ENCODE data around the gene BFAR. TPM values are rescaled to one million over a fixed set of nuclear protein-coding genes. Genes with fewer than 3 reads are reported as not detected.

The BFAR gene
- total and polyA plus RNA-seq, 9 of the 15 experiments (the other 6 are each of a cell fraction or from before 2014, with no cell fraction given) = 45.0 to 82.6 (median 60.4) TPM

DNA sequence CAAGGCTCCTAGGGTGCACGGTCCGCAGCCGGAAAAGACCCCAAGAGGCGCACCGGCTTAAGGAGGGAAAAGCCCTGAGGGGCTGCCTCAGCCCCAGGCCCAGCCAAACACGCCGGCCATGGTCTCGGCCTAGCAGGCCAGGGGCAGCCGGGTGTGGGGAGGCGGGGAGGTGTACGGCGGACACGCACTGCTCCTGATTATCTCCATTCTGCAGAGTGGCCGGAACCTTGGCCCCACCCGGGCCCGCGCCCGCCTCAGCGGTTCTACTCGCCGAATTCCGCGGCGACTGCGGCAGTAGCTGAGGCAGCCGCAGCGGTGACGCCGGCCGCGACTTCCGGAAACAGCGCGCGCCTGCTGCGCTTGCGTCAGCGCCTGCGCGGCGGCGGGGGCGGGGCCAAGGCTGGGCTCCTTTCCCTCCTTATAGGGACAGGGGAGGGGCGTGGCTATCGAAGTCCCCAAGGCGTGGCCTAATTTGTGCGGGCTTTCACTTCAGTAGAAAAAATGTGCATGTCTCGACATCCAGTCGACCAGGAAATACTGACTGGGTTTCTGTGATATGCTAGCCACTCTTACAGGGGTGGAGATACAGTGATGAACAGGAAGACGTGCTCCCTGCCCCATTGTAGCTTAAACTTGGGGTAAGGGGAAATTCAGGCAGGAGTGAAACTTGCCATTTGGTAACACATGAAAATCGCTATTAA lies 2.7 kb upstream of the BFAR start, which contains the start of gene PARN (continued):
- TF ChIP-seq, protein P1, sequence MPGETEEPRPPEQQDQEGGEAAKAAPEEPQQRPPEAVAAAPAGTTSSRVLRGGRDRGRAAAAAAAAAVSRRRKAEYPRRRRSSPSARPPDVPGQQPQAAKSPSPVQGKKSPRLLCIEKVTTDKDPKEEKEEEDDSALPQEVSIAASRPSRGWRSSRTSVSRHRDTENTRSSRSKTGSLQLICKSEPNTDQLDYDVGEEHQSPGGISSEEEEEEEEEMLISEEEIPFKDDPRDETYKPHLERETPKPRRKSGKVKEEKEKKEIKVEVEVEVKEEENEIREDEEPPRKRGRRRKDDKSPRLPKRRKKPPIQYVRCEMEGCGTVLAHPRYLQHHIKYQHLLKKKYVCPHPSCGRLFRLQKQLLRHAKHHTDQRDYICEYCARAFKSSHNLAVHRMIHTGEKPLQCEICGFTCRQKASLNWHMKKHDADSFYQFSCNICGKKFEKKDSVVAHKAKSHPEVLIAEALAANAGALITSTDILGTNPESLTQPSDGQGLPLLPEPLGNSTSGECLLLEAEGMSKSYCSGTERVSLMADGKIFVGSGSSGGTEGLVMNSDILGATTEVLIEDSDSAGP (CRISPR knock-in tag; IDR thresholded peaks at IDR 0.05) = no peak
- TF ChIP-seq ZFPM2 (CRISPR knock-in tag; IDR thresholded peaks at IDR 0.05) (no peak), ZBTB17 (CRISPR knock-in tag; IDR thresholded peaks at IDR 0.05) (no peak; the same call in 1 of the 2 replicates), ZNF311 (CRISPR knock-in tag; IDR thresholded peaks at IDR 0.05) (no peak), ATF7 (IDR thresholded peaks at IDR 0.05) (peak; percentile 89), PCBP2 (IDR thresholded peaks at IDR 0.05; ENCODE audit: low read depth, low read length, poor library complexity, severe bottlenecking) (no peak), CSDE1 (IDR thresholded peaks at IDR 0.05) (no peak), FOXK2 (conservative IDR thresholded peaks at IDR 0.05 in 1 of 2, IDR thresholded peaks at IDR 0.05 in 1 of 2; ENCODE audit: low read depth in 2 of 2) (peak; percentile 93 to 96), CBX5 (IDR thresholded peaks at IDR 0.05; ENCODE audit: borderline replicate concordance, low read depth) (no peak), ZNF778 (CRISPR knock-in tag; IDR thresholded peaks at IDR 0.05) (no peak), PRMT5 (CRISPR knock-in tag; IDR thresholded peaks at IDR 0.05) (0 out of 2 replicates have a peak, but pooled peaks have one; percentile 13), CBX1 (IDR thresholded peaks at IDR 0.05; ENCODE audit: low read depth) (peak; percentile 82; the same call in 1 of the 2 replicates), GTF2A2 (tag; IDR thresholded peaks at IDR 0.05) (no peak), COPS2 (conservative IDR thresholded peaks at IDR 0.05) (no peak), ZSCAN29 (IDR thresholded peaks at IDR 0.05) (0 out of 2 replicates have a peak, but pooled peaks have one; percentile 45), ZBTB8A (IDR thresholded peaks at IDR 0.05; ENCODE audit: partially characterized antibody) (no peak), ZNF76 (CRISPR knock-in tag; IDR thresholded peaks at IDR 0.05; ENCODE audit: borderline replicate concordance) (no peak), CREM (IDR thresholded peaks at IDR 0.05; ENCODE audit: low read depth) (peak; percentile 90), ZNF232 (CRISPR knock-in tag; IDR thresholded peaks at IDR 0.05) (peak; percentile 66; the same call in 1 of the 2 replicates), CBX3 (IDR thresholded peaks at IDR 0.05; ENCODE audit: borderline replicate concordance in 1 of 2, low read length in 2 of 2) (no peak), CHD4 (IDR thresholded peaks at IDR 0.05; ENCODE audit: insufficient read depth, insufficient replicate concordance, low read depth, low read length, poor library complexity, severe bottlenecking) (no peak), FOXA3 (CRISPR knock-in tag; conservative IDR thresholded peaks at IDR 0.05 in 1 of 2, IDR thresholded peaks at IDR 0.05 in 1 of 2) (peak in 1 of 2 experiments; percentile 65; a peak in 1 of 4 replicates), POLR2A (conservative IDR thresholded peaks at IDR 0.05) (peak; percentile 95), PHF21A (IDR thresholded peaks at IDR 0.05; ENCODE audit: borderline replicate concordance, low read depth) (no peak), KLF16 (IDR thresholded peaks at IDR 0.05) (no peak), PTRF (tag; IDR thresholded peaks at IDR 0.05) (no peak)
- TF ChIP-seq, protein P2, sequence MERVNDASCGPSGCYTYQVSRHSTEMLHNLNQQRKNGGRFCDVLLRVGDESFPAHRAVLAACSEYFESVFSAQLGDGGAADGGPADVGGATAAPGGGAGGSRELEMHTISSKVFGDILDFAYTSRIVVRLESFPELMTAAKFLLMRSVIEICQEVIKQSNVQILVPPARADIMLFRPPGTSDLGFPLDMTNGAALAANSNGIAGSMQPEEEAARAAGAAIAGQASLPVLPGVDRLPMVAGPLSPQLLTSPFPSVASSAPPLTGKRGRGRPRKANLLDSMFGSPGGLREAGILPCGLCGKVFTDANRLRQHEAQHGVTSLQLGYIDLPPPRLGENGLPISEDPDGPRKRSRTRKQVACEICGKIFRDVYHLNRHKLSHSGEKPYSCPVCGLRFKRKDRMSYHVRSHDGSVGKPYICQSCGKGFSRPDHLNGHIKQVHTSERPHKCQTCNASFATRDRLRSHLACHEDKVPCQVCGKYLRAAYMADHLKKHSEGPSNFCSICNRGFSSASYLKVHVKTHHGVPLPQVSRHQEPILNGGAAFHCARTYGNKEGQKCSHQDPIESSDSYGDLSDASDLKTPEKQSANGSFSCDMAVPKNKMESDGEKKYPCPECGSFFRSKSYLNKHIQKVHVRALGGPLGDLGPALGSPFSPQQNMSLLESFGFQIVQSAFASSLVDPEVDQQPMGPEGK (CRISPR knock-in tag; IDR thresholded peaks at IDR 0.05; ENCODE audit: borderline replicate concordance) = no peak

All from K562 (cell line).